Measurements from ENCODE around the gene HIC1. TPM values are rescaled to one million over a fixed set of nuclear protein-coding genes. Genes with fewer than 3 reads are reported as not detected.

Gene HIC1
- total RNA-seq, 1 experiment from 2014 or later = 0.84 TPM

DNA sequence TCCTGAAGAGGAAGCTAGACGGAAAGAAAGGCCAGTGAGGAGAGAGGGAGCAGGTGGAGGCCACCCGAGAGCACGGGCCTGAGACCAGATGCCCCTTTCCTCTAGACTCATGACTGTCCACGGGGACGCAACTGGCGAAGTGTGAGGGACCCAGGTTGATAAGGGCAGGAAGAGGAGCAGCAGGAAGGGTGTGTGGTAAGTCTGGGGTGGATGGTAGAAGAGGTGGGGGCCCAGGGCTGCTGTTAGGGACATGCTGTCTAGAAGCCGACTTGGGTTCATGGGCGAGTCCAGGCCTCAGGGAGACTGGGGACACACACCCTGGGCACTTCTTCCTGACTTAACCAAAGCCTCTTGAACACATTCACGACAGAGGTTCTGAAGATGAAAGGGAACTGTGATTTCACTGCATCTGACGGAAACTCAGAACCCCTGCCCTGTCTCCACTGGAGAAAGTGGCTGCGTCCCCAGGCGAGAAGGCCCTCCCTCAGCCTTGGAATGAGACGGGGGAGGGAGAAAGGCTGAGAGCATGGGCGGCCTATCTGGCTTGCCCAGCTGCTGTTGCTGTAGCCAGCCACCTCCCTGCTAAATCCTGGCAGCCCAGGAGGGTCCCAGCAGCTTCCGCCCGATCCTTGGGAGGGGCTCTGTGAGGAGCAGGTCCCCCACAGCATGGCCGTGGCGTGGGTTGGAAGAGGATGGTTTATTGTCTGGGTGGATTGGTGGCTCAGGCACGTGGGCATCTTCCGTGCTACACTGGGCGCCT lies 6.0 kb downstream of the HIC1 start:
- Histone ChIP-seq H3K36me3 (ENCODE audit: insufficient read depth, low read length, poor library complexity, severe bottlenecking) (peaks cover 16% of the 10 kb centered on the region), H3K27me3 (replicated peaks; ENCODE audit: insufficient read depth, low read depth, low read length, poor library complexity) (no peaks in the 10 kb centered on the region), H3K4me1 (ENCODE audit: insufficient read depth, low read length, poor library complexity, severe bottlenecking) (peaks cover 17% of the 10 kb centered on the region), H3K4me3 (ENCODE audit: low read depth, low read length, poor library complexity, severe bottlenecking) (no peak overlapping the region), H3K27ac (ENCODE audit: low read depth, low read length, poor library complexity, severe bottlenecking) (peak overlapping the region; percentile 62), H3K9me3 (ENCODE audit: low read depth, low read length, poor library complexity, severe bottlenecking) (no peaks in the 10 kb centered on the region)
- no peak for DNase-seq (ENCODE audit: low spot score)
- TF ChIP-seq EZH2 (IDR thresholded peaks at IDR 0.05; ENCODE audit: borderline replicate concordance, low read depth, low read length, poor library complexity, severe bottlenecking) = no peak
- TF ChIP-seq, protein P1, sequence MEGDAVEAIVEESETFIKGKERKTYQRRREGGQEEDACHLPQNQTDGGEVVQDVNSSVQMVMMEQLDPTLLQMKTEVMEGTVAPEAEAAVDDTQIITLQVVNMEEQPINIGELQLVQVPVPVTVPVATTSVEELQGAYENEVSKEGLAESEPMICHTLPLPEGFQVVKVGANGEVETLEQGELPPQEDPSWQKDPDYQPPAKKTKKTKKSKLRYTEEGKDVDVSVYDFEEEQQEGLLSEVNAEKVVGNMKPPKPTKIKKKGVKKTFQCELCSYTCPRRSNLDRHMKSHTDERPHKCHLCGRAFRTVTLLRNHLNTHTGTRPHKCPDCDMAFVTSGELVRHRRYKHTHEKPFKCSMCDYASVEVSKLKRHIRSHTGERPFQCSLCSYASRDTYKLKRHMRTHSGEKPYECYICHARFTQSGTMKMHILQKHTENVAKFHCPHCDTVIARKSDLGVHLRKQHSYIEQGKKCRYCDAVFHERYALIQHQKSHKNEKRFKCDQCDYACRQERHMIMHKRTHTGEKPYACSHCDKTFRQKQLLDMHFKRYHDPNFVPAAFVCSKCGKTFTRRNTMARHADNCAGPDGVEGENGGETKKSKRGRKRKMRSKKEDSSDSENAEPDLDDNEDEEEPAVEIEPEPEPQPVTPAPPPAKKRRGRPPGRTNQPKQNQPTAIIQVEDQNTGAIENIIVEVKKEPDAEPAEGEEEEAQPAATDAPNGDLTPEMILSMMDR (conservative IDR thresholded peaks at IDR 0.05; ENCODE audit: low read depth, low read length) = no peak
- intact Hi-C loops (cut with micrococcal nuclease; ENCODE audit: unreplicated experiment) = no loop called here
- ChIA-PET CTCF (no interaction called here), POLR2A (ENCODE audit: low non-redundant PET) (no interaction called here)
- BruUV-seq (replicated peaks) = no TSS peak

DNA sequence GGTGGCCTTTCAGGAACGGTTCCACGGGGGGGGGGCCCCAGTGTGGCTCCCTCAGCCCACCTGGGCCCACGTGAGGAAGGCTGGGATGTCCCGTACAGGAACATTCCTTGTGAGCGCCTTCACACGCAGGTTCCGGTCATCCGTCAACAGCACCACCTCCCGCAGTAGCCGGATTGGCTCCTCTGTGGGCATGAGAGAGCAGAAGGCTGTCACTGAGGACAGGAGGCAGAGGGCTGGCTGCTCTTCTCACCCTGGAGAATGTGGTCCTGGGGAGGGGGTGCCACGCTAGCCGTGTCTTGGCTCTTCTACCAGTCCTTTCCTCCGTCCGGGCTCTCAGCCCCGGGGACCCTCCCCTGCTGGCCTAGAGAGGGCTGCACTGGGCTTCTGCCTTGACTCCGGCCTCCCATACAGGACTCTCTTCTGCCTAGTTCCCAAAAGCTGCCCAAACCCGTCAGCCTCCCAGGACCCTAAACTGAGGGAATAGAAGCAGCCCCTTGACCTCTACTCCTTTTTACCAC lies 6.6 kb downstream of the HIC1 start:
- no peak for DNase-seq (ENCODE audit: low spot score)
- Histone ChIP-seq H3K4me3 (ENCODE audit: low read depth, low read length, poor library complexity, severe bottlenecking) (no peak overlapping the region), H3K27me3 (replicated peaks; ENCODE audit: insufficient read depth, low read depth, low read length, poor library complexity) (no peaks in the 10 kb centered on the region), H3K27ac (ENCODE audit: low read depth, low read length, poor library complexity, severe bottlenecking) (peak overlapping the region; percentile 62), H3K4me1 (ENCODE audit: insufficient read depth, low read length, poor library complexity, severe bottlenecking) (peaks cover 17% of the 10 kb centered on the region), H3K9me3 (ENCODE audit: low read depth, low read length, poor library complexity, severe bottlenecking) (no peaks in the 10 kb centered on the region), H3K36me3 (ENCODE audit: insufficient read depth, low read length, poor library complexity, severe bottlenecking) (peaks cover 16% of the 10 kb centered on the region)
- TF ChIP-seq, protein P1 (conservative IDR thresholded peaks at IDR 0.05; ENCODE audit: low read depth, low read length) = no peak
- TF ChIP-seq EZH2 (IDR thresholded peaks at IDR 0.05; ENCODE audit: borderline replicate concordance, low read depth, low read length, poor library complexity, severe bottlenecking) = no peak
- CTCF ChIA-PET = interaction anchor here (0.8 kb wide), 1 partner anchor 174 kb away, joined by 3 read pairs; no protein-coding TSS in a partner anchor
- no TSS peak for BruUV-seq (replicated peaks)
- POLR2A ChIA-PET (ENCODE audit: low non-redundant PET) = no interaction called here
- intact Hi-C loops (cut with micrococcal nuclease; ENCODE audit: unreplicated experiment) = no loop called here

DNA sequence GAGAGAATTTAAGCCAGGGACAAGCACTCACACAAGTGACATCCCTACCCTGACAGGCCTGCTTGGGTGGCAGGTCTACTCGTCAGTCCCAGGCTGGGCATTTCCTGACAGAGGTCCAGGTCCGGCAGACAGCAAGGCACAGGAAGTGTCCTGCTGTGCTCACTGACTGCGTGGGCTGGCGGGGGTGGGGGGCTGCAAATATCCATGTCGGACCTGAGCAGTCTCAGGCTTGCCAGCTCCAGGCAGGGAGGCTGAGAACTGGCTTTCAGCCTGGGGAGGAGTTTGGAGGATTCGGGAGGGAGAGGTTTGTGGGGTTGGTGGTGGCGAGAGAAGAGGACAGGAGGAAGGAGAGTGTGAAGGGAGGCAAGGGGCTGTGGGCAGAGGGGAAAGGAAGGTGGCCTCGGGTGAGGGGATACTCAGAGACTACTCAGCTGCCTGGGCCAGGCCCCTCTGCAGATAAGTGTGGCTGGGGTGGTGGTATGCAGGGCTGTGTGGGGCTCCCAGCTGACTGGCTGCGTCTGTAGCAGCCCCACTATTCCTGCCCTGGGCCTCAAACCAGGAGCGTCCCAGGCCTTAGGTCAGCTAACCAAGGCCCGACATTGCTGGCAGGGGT lies 7.8 kb downstream of the HIC1 start:
- BruUV-seq (replicated peaks) = no TSS peak
- ChIA-PET CTCF (no interaction called here), POLR2A (ENCODE audit: low non-redundant PET) (no interaction called here)
- H3K36me3 ChIP-seq (ENCODE audit: insufficient read depth, low read length, poor library complexity, severe bottlenecking) = peaks cover 16% of the 10 kb centered on the region
- DNase-seq (ENCODE audit: low spot score) = peak; percentile 67
- H3K4me1 ChIP-seq (ENCODE audit: insufficient read depth, low read length, poor library complexity, severe bottlenecking) = peaks cover 22% of the 10 kb centered on the region
- H3K27me3 ChIP-seq (replicated peaks; ENCODE audit: insufficient read depth, low read depth, low read length, poor library complexity) = no peaks in the 10 kb centered on the region
- intact Hi-C loops (cut with micrococcal nuclease; ENCODE audit: unreplicated experiment) = no loop called here
- H3K27ac ChIP-seq (ENCODE audit: low read depth, low read length, poor library complexity, severe bottlenecking) = peak overlapping the region; percentile 62
- no peak overlapping the region for H3K4me3 ChIP-seq (ENCODE audit: low read depth, low read length, poor library complexity, severe bottlenecking)
- TF ChIP-seq EZH2 (IDR thresholded peaks at IDR 0.05; ENCODE audit: borderline replicate concordance, low read depth, low read length, poor library complexity, severe bottlenecking) = no peak
- TF ChIP-seq, protein P1 (conservative IDR thresholded peaks at IDR 0.05; ENCODE audit: low read depth, low read length) = no peak
- H3K9me3 ChIP-seq (ENCODE audit: low read depth, low read length, poor library complexity, severe bottlenecking) = no peaks in the 10 kb centered on the region
